Uterus (tissue), 2 donors: ENCODE data around the gene CCDC74B.
"Not testable (repeated sequence)": the region's sequence is repeated elsewhere in the genome, so short reads cannot be mapped to it uniquely, and the experiment has no call there.

Source experiments
- POLR2A ChIP-seq, 2 donors: fragments of 450-650 bp; IDR thresholded peaks; one replicate each; pipeline ENCODE4 v1.6.1; 2016; ENCODE audit warnings: antibody characterized with exemption in 2 of 2, mild to moderate bottlenecking in 1 of 2, moderate library complexity in 1 of 2
- TF ChIP-seq, protein P1 (sequence below), 4 experiments: fragments of 200-600 bp in 2 of 4; fragments of 450-650 bp in 2 of 4; sonication (generic) in 2 of 4; IDR thresholded peaks; one replicate each; pipeline ENCODE4 v1.5.1; 2016 to 2019; ENCODE audit warnings: antibody characterized with exemption in 4 of 4, mild to moderate bottlenecking in 2 of 4, moderate library complexity in 1 of 4

DNA sequence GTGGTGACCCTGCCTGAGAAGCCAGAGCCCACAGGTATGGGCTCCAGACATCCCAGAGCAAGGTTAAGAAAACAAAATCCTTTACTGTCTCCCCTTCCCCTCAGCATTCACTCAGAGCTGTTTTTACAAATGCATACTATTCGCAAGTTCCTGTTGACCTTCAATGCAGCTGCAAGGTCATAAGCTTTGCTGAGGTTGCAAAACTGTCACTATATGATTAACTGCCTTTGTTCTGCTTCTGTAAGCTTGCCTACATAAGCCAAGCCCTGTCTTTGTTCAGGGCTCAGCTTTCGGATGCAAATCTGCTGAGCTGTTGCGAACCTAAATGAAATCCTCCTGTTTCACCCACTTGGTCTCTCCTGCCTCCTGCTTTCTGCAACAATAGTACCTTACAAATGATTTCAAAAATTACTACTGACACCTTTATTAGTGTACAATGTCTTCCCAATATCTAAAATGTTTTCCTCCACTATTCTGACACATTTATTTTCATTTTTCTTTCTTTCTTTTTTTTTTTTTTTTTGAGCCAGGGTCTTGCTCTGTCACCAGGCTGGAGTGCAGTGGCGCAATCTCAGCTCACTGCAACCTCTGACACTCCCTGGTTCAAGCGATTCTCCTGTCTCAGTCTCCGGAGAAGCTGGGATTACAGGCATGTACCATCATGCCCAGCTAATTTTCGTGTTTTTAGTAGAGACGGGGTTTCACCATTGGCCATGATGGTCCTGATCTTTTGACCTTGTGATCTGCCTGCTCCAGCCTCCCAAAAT is 42.1 kb downstream of the CCDC74B start:
- TF ChIP-seq, protein P1, sequence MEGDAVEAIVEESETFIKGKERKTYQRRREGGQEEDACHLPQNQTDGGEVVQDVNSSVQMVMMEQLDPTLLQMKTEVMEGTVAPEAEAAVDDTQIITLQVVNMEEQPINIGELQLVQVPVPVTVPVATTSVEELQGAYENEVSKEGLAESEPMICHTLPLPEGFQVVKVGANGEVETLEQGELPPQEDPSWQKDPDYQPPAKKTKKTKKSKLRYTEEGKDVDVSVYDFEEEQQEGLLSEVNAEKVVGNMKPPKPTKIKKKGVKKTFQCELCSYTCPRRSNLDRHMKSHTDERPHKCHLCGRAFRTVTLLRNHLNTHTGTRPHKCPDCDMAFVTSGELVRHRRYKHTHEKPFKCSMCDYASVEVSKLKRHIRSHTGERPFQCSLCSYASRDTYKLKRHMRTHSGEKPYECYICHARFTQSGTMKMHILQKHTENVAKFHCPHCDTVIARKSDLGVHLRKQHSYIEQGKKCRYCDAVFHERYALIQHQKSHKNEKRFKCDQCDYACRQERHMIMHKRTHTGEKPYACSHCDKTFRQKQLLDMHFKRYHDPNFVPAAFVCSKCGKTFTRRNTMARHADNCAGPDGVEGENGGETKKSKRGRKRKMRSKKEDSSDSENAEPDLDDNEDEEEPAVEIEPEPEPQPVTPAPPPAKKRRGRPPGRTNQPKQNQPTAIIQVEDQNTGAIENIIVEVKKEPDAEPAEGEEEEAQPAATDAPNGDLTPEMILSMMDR (IDR thresholded peaks at IDR 0.05): not testable (repeated sequence)
- TF ChIP-seq POLR2A (IDR thresholded peaks at IDR 0.05): not testable (repeated sequence)
